Neural progenitor cell (in vitro differentiated cells): ENCODE results near the gene TNIP1. TPM values are rescaled to one million over a fixed set of nuclear protein-coding genes. Genes with fewer than 3 reads are reported as not detected.

Experiments
- DNase-seq: peaks from one replicate; pipeline ENCODE4 v3.0.0-alpha.2; 2016; ENCODE audit warnings: low spot score
- H2AFZ ChIP-seq: fragments of 200-600 bp; sonication (generic); replicated peaks from 2 replicates; pipeline ENCODE4 v1.6.1; 2016; ENCODE audit warnings: antibody characterized with exemption
- H3F3A ChIP-seq: fragments of 200-600 bp; sonication (generic); 2 replicates; pipeline ENCODE4 v1.6.1; 2016; ENCODE audit warnings: antibody characterized with exemption, low read depth
- H3K27ac ChIP-seq: fragments of 200-600 bp; sonication (generic); 2 replicates; pipeline ENCODE4 v1.5.1; 2016; ENCODE audit warnings: mild to moderate bottlenecking
- H3K27me3 ChIP-seq: fragments of 200-600 bp; sonication (generic); 2 replicates; pipeline ENCODE4 v1.6.1; 2016; ENCODE audit warnings: mild to moderate bottlenecking, moderate library complexity
- H3K36me3 ChIP-seq: fragments of 200-600 bp; sonication (generic); 2 replicates; pipeline ENCODE4 v1.5.1; 2016
- H3K4me1 ChIP-seq: fragments of 200-600 bp; sonication (generic); 2 replicates; pipeline ENCODE4 v1.6.1; 2016; ENCODE audit warnings: mixed run types
- H3K4me2 ChIP-seq: fragments of 200-600 bp; sonication (generic); 2 replicates; pipeline ENCODE4 v1.6.1; 2016
- H3K4me3 ChIP-seq: fragments of 200-600 bp; sonication (generic); 2 replicates; pipeline ENCODE4 v1.5.1; 2016
- H3K79me2 ChIP-seq: fragments of 200-600 bp; sonication (generic); 2 replicates; pipeline ENCODE4 v1.6.1; 2016; ENCODE audit warnings: low read depth
- H3K9ac ChIP-seq: fragments of 200-600 bp; sonication (generic); 2 replicates; pipeline ENCODE4 v1.6.1; 2016
- H3K9me3 ChIP-seq: fragments of 200-600 bp; sonication (generic); 2 replicates; pipeline ENCODE4 v1.5.1; 2016; ENCODE audit warnings: low read depth
- H4K20me1 ChIP-seq: fragments of 200-600 bp; sonication (generic); 2 replicates; pipeline ENCODE4 v1.6.1; 2016; ENCODE audit warnings: low read depth
- H3K27ac Mint-ChIP-seq: 3 replicates; pipeline ENCODE4 v1.8.0; 2021; ENCODE audit warnings: mixed read lengths
- H3K27me3 Mint-ChIP-seq: 2 replicates; pipeline ENCODE4 v1.8.0; 2022; ENCODE audit warnings: low read depth, mild to moderate bottlenecking, inconsistent platforms, moderate library complexity, mixed read lengths; ENCODE audit not compliant: insufficient read depth
- H3K36me3 Mint-ChIP-seq: 3 replicates; pipeline ENCODE4 v1.8.0; 2021; ENCODE audit warnings: mixed read lengths
- H3K4me1 Mint-ChIP-seq: 3 replicates; pipeline ENCODE4 v1.8.0; 2021; ENCODE audit warnings: mixed read lengths
- H3K4me3 Mint-ChIP-seq: 3 replicates; pipeline ENCODE4 v1.8.0; 2021; ENCODE audit warnings: mild to moderate bottlenecking, moderate library complexity, mixed read lengths
- H3K9me3 Mint-ChIP-seq: 3 replicates; pipeline ENCODE4 v1.8.0; 2020; ENCODE audit warnings: mixed read lengths
- CTCF ChIP-seq: fragments of 200-600 bp; sonication (generic); IDR thresholded peaks from 2 replicates; pipeline ENCODE4 v1.5.1; 2017; ENCODE audit warnings: antibody characterized with exemption, mild to moderate bottlenecking
- EZH2 ChIP-seq: fragments of 200-600 bp; sonication (generic); IDR thresholded peaks from 2 replicates; pipeline ENCODE4 v1.6.1; 2017; ENCODE audit warnings: antibody characterized with exemption, mild to moderate bottlenecking, moderate library complexity
- EZH2phosphoT487 ChIP-seq: fragments of 200-600 bp; sonication (generic); IDR thresholded peaks from 2 replicates; pipeline ENCODE4 v1.6.1; 2017; ENCODE audit warnings: antibody characterized with exemption
- total RNA-seq: library from RNA; depleted of rRNA; stranded (reverse); fragments of >200 nt; gene quantifications from 2 replicates; pipeline ENCODE4 v1.2.3, GENCODE V29; 2015; ENCODE audit warnings: low replicate concordance

TNIP1 gene
- total RNA-seq, 1 donor from 2014 or later: 33.5 TPM

- H3K36me3 ChIP-seq: no peaks in the 10 kb centered on the region
- peaks cover 35% of the 10 kb centered on the region for H3K79me2 ChIP-seq
- Mint-ChIP-seq H3K36me3 (peaks cover 8% of the 10 kb centered on the region), H3K4me1 (peaks cover 17% of the 10 kb centered on the region), H3K27ac (no peak overlapping the region), H3K9me3 (no peaks in the 10 kb centered on the region), H3K4me3 (no peak overlapping the region), H3K27me3 (peaks cover 4% of the 10 kb centered on the region)
- H2AFZ ChIP-seq: no peak overlapping the region
- H3K27me3 ChIP-seq: no peaks in the 10 kb centered on the region
- no peaks in the 10 kb centered on the region for H3K9me3 ChIP-seq
- H3F3A ChIP-seq: no peaks in the 10 kb centered on the region
- no peak overlapping the region for H3K27ac ChIP-seq
- peaks cover 11% of the 10 kb centered on the region for H4K20me1 ChIP-seq
- no peak for TF ChIP-seq EZH2phosphoT487
- TF ChIP-seq EZH2: no peak
- no peak for TF ChIP-seq CTCF
- H3K9ac ChIP-seq: no peak overlapping the region
- H3K4me2 ChIP-seq: no peak overlapping the region
- H3K4me1 ChIP-seq: no peaks in the 10 kb centered on the region
- H3K4me3 ChIP-seq: no peak overlapping the region
- no peak for DNase-seq
Observed at GRCh38 chr5:151076616-151077015, 4.2 kb downstream of the TNIP1 start.

- Histone ChIP-seq H3K27me3 (no peaks in the 10 kb centered on the region), H3K9me3 (no peaks in the 10 kb centered on the region), H3K4me2 (no peak overlapping the region), H3K4me1 (no peaks in the 10 kb centered on the region), H3K79me2 (peaks cover 35% of the 10 kb centered on the region), H4K20me1 (peaks cover 12% of the 10 kb centered on the region), H3K4me3 (no peak overlapping the region), H3K27ac (no peak overlapping the region), H3K9ac (no peak overlapping the region), H3F3A (no peaks in the 10 kb centered on the region), H3K36me3 (no peaks in the 10 kb centered on the region), H2AFZ (no peak overlapping the region)
- no peak for DNase-seq
- Mint-ChIP-seq H3K36me3 (peaks cover 8% of the 10 kb centered on the region), H3K27ac (no peak overlapping the region), H3K4me3 (no peak overlapping the region), H3K9me3 (no peaks in the 10 kb centered on the region), H3K4me1 (peaks cover 14% of the 10 kb centered on the region), H3K27me3 (peaks cover 4% of the 10 kb centered on the region)
- TF ChIP-seq EZH2phosphoT487 (no peak), CTCF (no peak), EZH2 (no peak)
Observed at GRCh38 chr5:151075698-151076331, 5.0 kb downstream of the TNIP1 start.

GRCh38 chr5:151074557-151074956 is 6.3 kb downstream of the TNIP1 start:
- H3K4me3 ChIP-seq: no peak overlapping the region
- Mint-ChIP-seq H3K36me3 (peaks cover 8% of the 10 kb centered on the region), H3K4me1 (peaks cover 5% of the 10 kb centered on the region), H3K4me3 (no peak overlapping the region), H3K27ac (no peak overlapping the region), H3K27me3 (peaks cover 4% of the 10 kb centered on the region), H3K9me3 (no peaks in the 10 kb centered on the region)
- H3K27ac ChIP-seq: no peak overlapping the region
- H3K9ac ChIP-seq: no peak overlapping the region
- peaks cover 24% of the 10 kb centered on the region for H4K20me1 ChIP-seq
- no peaks in the 10 kb centered on the region for H3K36me3 ChIP-seq
- H3K79me2 ChIP-seq: peaks cover 26% of the 10 kb centered on the region
- no peak overlapping the region for H2AFZ ChIP-seq
- no peaks in the 10 kb centered on the region for H3K9me3 ChIP-seq
- no peaks in the 10 kb centered on the region for H3K4me1 ChIP-seq
- DNase-seq: no peak
- no peaks in the 10 kb centered on the region for H3F3A ChIP-seq
- TF ChIP-seq EZH2phosphoT487 (no peak), CTCF (no peak), EZH2 (no peak)
- H3K4me2 ChIP-seq: no peak overlapping the region
- no peaks in the 10 kb centered on the region for H3K27me3 ChIP-seq
